Cardiac muscle cell (in vitro differentiated cells and primary cell): ENCODE results near the gene IL2. TPM values are rescaled to one million over a fixed set of nuclear protein-coding genes. Genes with fewer than 3 reads are reported as not detected.

Experiments
- DNase-seq, 2 donors: peaks; one replicate each; pipeline versions ENCODE4 v3.0.0 to v3.0.0-alpha.2; 2010 to 2017; ENCODE audit warnings: low read depth in 1 of 2, low spot score in 1 of 2
- H3K27ac ChIP-seq: fragments of 200-600 bp; sonication (generic); 2 replicates; pipeline ENCODE4 v1.5.1; 2016
- H3K27me3 ChIP-seq: fragments of 200-600 bp; sonication (generic); 2 replicates; pipeline ENCODE4 v1.6.0; 2016; ENCODE audit warnings: control low read depth
- H3K36me3 ChIP-seq: fragments of 200-600 bp; sonication (generic); 2 replicates; pipeline ENCODE4 v1.5.1; 2016; ENCODE audit warnings: control low read depth
- H3K4me1 ChIP-seq: fragments of 200-600 bp; sonication (generic); 2 replicates; pipeline ENCODE4 v1.8.1; 2017; ENCODE audit warnings: low read depth, mild to moderate bottlenecking, mixed run types
- H3K4me3 ChIP-seq: fragments of 200-600 bp; sonication (generic); 2 replicates; pipeline ENCODE4 v1.5.1; 2016; ENCODE audit warnings: mild to moderate bottlenecking
- H3K9me3 ChIP-seq: fragments of 200-600 bp; sonication (generic); 2 replicates; pipeline ENCODE4 v1.5.1; 2017; ENCODE audit warnings: low read depth, mild to moderate bottlenecking, control low read depth
- CTCF ChIP-seq: IDR thresholded peaks from 2 replicates; pipeline ENCODE4 v1.5.1; 2012; ENCODE audit warnings: low read depth, mild to moderate bottlenecking, low read length
- polyA plus RNA-seq: library from polyadenylated mRNA; unstranded; fragments of >200 nt; fragmentation: Nextera tagmentation; extraction: Ambion mirVana; gene quantifications from 2 replicates; pipeline ENCODE4 v1.2.1, GENCODE V29; 2016
- total RNA-seq: library from RNA; depleted of rRNA; stranded (reverse); fragments of >200 nt; gene quantifications from 2 replicates; pipeline ENCODE4 v1.2.3, GENCODE V29; 2016

The IL2 gene
- total and polyA plus RNA-seq, 2 experiments from 2014 or later, result not detected

- Histone ChIP-seq H3K9me3 (no peaks in the 10 kb centered on the region), H3K36me3 (no peaks in the 10 kb centered on the region), H3K27ac (no peak overlapping the region), H3K27me3 (no peaks in the 10 kb centered on the region), H3K4me3 (no peak overlapping the region), H3K4me1 (peaks cover 9% of the 10 kb centered on the region)
- TF ChIP-seq CTCF, result no peak
- no peak for DNase-seq
These were observed 25.4 kb upstream of the IL2 start for GRCh38 chr4:122481766-122482405.

GRCh38 chr4:122480655-122481487, 24.3 kb upstream of the IL2 start:
- Histone ChIP-seq H3K27me3 (no peaks in the 10 kb centered on the region), H3K27ac (peak overlapping the region; percentile 77), H3K9me3 (no peaks in the 10 kb centered on the region), H3K4me3 (no peak overlapping the region), H3K4me1 (peaks cover 9% of the 10 kb centered on the region), H3K36me3 (no peaks in the 10 kb centered on the region)
- no peak for TF ChIP-seq CTCF
- no peak for DNase-seq

- H3K27ac ChIP-seq, result peak overlapping the region; percentile 77
- H3K4me3 ChIP-seq, result no peak overlapping the region
- no peaks in the 10 kb centered on the region for H3K36me3 ChIP-seq
- peaks cover 9% of the 10 kb centered on the region for H3K4me1 ChIP-seq
- TF ChIP-seq CTCF, result no peak
- H3K9me3 ChIP-seq, result no peaks in the 10 kb centered on the region
- H3K27me3 ChIP-seq, result no peaks in the 10 kb centered on the region
- DNase-seq, result peak; percentile 69 to 84
These were observed 23.5 kb upstream of the IL2 start for GRCh38 chr4:122479935-122480416.

GRCh38 chr4:122476745-122477144, 20.2 kb upstream of the IL2 start:
- Histone ChIP-seq H3K36me3 (no peaks in the 10 kb centered on the region), H3K4me3 (no peak overlapping the region), H3K27ac (no peak overlapping the region), H3K27me3 (no peaks in the 10 kb centered on the region), H3K4me1 (peaks cover 9% of the 10 kb centered on the region), H3K9me3 (no peaks in the 10 kb centered on the region)
- no peak for DNase-seq
- TF ChIP-seq CTCF, result no peak

GRCh38 chr4:122476126-122476525, 19.6 kb upstream of the IL2 start:
- TF ChIP-seq CTCF, result no peak
- no peaks in the 10 kb centered on the region for H3K9me3 ChIP-seq
- peaks cover 9% of the 10 kb centered on the region for H3K4me1 ChIP-seq
- no peak overlapping the region for H3K4me3 ChIP-seq
- no peaks in the 10 kb centered on the region for H3K27me3 ChIP-seq
- DNase-seq, result no peak
- H3K27ac ChIP-seq, result no peak overlapping the region
- H3K36me3 ChIP-seq, result no peaks in the 10 kb centered on the region
